WI38 (cell line): Measurements from ENCODE around the gene HKDC1.

Experiments
- H3K4me3 ChIP-seq: 2 replicates; pipeline ENCODE4 v1.5.1; 2011; ENCODE audit warnings: low read depth, mild to moderate bottlenecking, control low read depth, low read length
- TF ChIP-seq, protein P1 (sequence below): IDR thresholded peaks from 2 replicates; pipeline ENCODE4 v1.5.1; 2012; ENCODE audit warnings: low read depth, mild to moderate bottlenecking, control low read depth, low read length

The HKDC1 gene

GRCh38 chr10:69316313-69317059, 96.4 kb downstream of the HKDC1 start:
- TF ChIP-seq, protein P1, sequence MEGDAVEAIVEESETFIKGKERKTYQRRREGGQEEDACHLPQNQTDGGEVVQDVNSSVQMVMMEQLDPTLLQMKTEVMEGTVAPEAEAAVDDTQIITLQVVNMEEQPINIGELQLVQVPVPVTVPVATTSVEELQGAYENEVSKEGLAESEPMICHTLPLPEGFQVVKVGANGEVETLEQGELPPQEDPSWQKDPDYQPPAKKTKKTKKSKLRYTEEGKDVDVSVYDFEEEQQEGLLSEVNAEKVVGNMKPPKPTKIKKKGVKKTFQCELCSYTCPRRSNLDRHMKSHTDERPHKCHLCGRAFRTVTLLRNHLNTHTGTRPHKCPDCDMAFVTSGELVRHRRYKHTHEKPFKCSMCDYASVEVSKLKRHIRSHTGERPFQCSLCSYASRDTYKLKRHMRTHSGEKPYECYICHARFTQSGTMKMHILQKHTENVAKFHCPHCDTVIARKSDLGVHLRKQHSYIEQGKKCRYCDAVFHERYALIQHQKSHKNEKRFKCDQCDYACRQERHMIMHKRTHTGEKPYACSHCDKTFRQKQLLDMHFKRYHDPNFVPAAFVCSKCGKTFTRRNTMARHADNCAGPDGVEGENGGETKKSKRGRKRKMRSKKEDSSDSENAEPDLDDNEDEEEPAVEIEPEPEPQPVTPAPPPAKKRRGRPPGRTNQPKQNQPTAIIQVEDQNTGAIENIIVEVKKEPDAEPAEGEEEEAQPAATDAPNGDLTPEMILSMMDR = no peak
- no peak overlapping the region for H3K4me3 ChIP-seq
